GM20000 (cell line): ENCODE measurements around the gene ZNF326.
"Not testable (repeated sequence)": the region's sequence is repeated elsewhere in the genome, so short reads cannot be mapped to it uniquely, and the experiment has no call there.

Source experiments
- DNase-seq: peaks from one replicate; pipeline ENCODE4 v3.0.0; 2012; ENCODE audit warnings: low spot score
- TF ChIP-seq, protein P1 (sequence below): IDR thresholded peaks from 2 replicates; pipeline ENCODE4 v1.5.1; 2012; ENCODE audit warnings: mild to moderate bottlenecking, control low read depth; ENCODE audit errors: extremely low read depth, missing control alignments

ZNF326 gene

DNA sequence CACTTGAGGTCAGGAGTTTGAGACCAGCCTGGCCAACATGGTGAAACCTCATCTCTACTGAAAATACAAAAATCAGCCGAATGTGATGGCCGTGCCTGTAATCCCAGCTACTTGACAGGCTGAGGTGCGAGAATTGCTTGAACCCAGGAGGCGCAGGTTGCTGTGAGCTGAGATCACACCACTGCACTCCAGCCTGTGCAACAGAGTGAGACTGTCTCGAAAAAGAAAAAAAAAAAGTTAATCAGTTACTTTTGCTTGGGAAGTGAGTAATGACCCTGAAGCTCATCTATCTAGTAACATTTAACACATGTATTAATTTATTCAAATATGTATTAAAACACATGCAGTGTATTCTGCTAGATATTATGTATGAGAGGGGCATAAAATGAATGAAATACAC, 49.4 kb downstream of the ZNF326 start:
- TF ChIP-seq, protein P1, sequence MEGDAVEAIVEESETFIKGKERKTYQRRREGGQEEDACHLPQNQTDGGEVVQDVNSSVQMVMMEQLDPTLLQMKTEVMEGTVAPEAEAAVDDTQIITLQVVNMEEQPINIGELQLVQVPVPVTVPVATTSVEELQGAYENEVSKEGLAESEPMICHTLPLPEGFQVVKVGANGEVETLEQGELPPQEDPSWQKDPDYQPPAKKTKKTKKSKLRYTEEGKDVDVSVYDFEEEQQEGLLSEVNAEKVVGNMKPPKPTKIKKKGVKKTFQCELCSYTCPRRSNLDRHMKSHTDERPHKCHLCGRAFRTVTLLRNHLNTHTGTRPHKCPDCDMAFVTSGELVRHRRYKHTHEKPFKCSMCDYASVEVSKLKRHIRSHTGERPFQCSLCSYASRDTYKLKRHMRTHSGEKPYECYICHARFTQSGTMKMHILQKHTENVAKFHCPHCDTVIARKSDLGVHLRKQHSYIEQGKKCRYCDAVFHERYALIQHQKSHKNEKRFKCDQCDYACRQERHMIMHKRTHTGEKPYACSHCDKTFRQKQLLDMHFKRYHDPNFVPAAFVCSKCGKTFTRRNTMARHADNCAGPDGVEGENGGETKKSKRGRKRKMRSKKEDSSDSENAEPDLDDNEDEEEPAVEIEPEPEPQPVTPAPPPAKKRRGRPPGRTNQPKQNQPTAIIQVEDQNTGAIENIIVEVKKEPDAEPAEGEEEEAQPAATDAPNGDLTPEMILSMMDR, result no peak
- DNase-seq, result no peak

DNA sequence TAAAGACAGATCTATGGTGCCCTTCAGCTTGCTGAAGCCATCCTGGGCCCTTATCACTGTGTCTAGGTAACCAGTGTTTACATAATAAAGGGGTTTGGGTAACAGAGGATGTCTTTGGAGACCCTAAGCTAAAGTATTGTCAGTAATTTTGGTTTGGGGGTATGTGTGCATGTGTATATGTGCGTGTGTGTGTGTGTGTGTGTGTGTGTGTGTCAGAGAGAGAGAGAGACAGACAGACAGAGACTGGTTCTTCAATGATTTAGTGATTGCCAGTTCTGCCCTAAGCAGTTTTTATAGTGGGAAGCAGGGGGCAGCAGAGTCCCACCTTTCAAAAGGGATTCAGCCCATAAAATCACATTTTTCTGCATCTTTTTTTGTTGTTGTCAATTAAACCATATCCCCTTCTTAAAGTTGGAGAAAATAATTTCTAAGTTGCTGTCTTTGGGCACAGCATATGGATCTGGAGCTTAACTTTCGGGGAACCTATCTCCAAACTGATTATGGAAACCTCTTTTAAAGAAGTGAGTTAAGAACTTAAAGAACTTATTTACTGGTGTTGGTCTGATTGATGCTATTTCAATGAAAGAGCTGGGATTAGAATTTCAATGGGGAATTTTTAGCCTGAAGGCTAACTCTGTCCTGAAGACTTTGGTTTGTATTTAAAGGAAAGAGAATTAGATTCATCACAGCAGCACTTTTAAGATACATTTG, 51.1 kb downstream of the ZNF326 start:
- peak; percentile 20 for DNase-seq
- TF ChIP-seq, protein P1, result peak; percentile 34

DNA sequence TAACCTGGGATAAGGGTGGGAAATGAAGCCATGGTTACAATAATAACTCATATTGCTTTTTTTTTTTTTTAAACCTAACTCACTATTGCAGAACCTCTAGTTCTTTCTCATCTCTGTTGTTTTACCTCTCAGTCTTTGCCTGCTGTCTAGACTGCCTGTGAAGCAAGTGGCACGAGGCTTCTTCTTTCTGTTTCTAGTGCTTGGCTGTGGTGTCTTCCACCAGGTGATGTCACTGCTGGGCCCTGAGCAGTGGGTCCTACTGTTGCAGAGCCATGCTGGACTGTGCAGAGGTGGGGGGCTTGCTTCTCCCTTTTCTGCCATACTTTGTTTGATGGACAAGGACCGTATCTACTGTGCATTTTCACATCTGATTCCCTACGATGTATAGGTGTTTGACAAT, 51.7 kb downstream of the ZNF326 start:
- DNase-seq, result peak; percentile 16
- TF ChIP-seq, protein P1, result no peak

DNA sequence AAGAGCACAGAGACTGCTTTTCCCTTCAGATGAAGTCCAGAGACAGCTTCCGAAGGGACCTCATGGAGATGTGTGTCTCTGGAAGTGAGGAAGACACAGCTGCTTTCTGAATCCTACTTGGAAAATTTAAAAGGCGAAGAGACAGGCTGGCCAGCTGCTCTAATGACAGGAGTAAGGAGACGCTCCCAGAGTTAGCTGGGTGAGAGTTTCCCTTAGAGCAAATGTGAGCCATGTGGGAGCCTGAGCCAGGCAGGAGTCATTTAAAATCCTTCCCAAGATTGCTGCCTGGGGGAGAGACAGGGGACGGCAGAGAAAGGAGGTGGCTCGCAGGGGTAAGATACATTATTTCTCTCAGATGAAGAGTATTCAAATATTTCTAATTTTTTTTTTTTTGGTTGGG, 53.1 kb downstream of the ZNF326 start:
- TF ChIP-seq, protein P1, result no peak
- DNase-seq, result no peak

DNA sequence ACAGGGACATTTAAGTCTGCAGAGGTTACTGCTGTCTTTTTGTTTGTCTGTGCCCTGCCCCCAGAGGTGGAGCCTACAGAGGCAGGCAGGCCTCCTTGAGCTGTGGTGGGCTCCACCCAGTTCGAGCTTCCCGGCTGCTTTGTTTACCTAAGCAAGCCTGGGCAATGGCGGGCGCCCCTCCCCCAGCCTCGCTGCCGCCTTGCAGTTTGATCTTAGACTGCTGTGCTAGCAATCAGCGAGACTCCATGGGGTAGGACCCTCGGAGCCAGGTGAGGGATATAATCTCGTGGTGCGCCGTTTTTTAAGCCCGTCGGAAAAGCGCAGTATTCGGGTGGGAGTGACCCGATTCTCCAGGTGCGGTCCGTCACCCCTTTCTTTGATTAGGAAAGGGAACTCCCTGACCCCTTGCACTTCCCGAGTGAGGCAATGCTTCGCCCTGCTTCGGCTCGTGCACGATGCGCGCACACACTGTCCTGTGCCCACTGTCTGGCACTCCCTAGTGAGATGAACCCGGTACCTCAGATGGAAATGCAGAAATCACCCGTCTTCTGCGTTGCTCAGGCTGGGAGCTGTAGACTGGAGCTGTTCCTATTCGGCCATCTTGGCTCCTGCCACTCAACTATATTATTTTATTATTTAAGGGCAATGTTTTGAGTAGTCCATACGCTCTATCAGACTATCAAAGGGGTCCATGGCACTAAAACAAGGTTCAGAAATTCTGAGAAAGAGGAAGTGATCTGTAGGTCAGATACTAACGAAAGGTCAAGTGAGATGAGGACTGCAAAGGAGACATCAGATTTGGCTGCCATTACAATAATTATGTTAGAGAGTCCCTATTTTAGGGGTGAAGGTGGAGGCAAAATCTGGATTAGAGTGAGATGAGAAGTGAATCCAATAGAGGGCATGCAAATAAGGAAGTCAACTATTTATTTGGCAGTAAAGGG, 68.1 kb downstream of the ZNF326 start:
- DNase-seq, result not testable (repeated sequence)

DNA sequence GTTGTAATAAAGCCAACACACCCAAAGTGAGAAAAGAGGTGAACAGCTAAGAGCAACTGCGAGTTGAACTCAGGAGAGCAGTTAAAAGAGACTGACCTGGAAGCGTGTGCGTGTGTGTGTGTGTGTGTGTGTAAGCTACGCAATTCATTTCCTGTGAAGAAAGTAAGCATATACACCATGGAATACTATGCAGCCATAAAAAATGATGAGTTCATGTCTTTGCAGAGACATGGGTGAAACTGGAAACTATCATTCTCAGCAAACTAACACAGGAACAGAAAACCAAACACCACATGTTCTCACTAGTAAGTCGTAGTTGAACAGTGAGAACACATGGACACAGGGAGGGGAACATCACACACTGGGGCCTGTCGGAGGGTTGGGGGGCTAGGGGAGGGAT, 69.2 kb downstream of the ZNF326 start:
- not testable (repeated sequence) for DNase-seq

DNA sequence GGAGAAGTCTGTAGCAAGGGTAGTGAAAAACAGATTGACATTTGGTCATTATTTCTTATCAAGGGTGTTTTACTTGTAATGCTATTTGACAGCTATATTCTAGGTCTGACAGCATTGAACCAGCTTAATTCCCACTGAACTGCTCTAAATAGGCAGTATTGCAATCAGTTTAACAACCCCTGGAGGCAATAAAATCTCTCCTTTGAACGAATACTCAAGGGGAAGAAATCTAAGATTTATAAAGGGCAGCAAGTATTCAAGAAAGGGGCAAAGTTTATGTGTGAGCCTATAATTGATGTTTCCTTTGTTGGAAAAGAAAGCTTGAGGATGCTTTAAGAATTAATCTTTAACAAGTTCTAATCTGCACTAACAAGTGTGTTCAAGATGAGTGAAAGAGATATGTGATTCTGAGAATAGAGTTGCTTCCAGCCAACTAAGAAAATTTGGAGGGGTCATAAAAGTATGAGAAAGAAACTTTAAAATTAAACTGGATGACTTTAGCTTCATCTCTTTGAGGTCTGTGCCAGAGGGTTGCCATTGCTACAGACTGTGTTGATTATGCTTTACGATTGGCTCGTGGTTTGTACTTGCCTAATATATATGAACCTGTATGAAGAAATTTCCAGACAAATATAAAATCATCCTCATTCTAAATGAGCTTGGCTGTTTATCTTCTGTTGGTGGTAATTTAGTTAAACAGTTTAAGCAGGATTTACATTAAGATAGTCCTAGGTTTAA, 72.5 kb downstream of the ZNF326 start:
- DNase-seq, result no peak
- TF ChIP-seq, protein P1, result no peak

DNA sequence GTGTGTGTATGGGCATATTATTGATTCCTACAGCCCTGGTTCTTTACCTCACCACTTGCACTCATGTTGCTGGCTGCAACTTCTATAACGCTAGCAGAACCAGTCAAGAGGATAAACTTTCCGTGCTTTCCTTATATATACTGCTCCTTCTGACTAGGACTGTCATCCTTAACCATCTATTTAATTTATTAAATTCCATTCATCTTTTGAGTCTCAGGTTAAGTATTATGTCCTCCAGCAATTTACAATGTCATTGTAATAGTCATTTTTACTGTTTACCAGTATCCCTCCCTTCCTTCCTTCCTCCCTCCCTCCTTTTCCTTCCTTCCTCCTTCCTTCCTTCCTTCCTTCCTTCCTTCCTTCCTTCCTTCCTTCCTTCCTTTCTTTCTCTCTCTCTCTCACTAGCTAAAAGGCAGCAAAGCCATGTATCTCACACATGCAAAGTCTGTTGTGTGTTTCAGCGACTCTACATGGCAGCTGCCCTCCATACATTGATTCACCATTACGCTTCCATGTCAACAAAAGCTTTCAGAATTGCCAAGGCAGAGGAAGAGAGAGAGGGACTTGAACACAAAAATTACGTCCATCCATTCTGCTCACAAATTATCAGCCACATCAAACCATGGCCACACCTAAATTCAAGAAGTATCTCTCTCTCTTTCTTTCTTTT, 73.8 kb downstream of the ZNF326 start:
- no peak for DNase-seq
- TF ChIP-seq, protein P1, result no peak
